Mononuclear cell (primary cell): ENCODE data around the gene SV2C. TPM values are rescaled to one million over a fixed set of nuclear protein-coding genes. Genes with fewer than 3 reads are reported as not detected.
"Not testable (repeated sequence)": the region's sequence is repeated elsewhere in the genome, so short reads cannot be mapped to it uniquely, and the experiment has no call there.

ENCODE experiments used
- H3K27me3 ChIP-seq: 2 replicates; pipeline ENCODE4 v1.6.0; 2011; ENCODE audit warnings: low read length, control low read depth; ENCODE audit not compliant: insufficient read depth
- H3K4me1 ChIP-seq: 2 replicates; pipeline ENCODE4 v1.5.1; 2011; ENCODE audit warnings: mild to moderate bottlenecking, low read length, control low read depth; ENCODE audit not compliant: insufficient read depth
- H3K4me3 ChIP-seq: 2 replicates; pipeline ENCODE4 v1.5.1; 2011; ENCODE audit warnings: mild to moderate bottlenecking, low read length, moderate library complexity
- H3K9me3 ChIP-seq: 2 replicates; pipeline ENCODE4 v1.5.1; 2011; ENCODE audit warnings: low read depth, mild to moderate bottlenecking, control low read depth, low read length
- total RNA-seq: library from RNA; depleted of rRNA; stranded (reverse); fragments of >200 nt; gene quantifications from one replicate; pipeline ENCODE4 v1.2.3, GENCODE V29; 2012

SV2C gene
- total RNA-seq, 1 donor, result under 0.01 TPM

- Histone ChIP-seq H3K9me3 (no peaks in the 10 kb centered on the region), H3K27me3 (no peaks in the 10 kb centered on the region), H3K4me3 (no peak overlapping the region), H3K4me1 (peaks cover 7% of the 10 kb centered on the region)
These were observed 268.4 kb downstream of the SV2C start for GRCh38 chr5:76351577-76351976.

- Histone ChIP-seq H3K4me1 (no peaks in the 10 kb centered on the region), H3K4me3 (no peak overlapping the region), H3K27me3 (no peaks in the 10 kb centered on the region), H3K9me3 (no peaks in the 10 kb centered on the region)
These were observed 273.7 kb downstream of the SV2C start for GRCh38 chr5:76356887-76357286.

- no peaks in the 10 kb centered on the region for H3K27me3 ChIP-seq
- no peaks in the 10 kb centered on the region for H3K9me3 ChIP-seq
- no peak overlapping the region for H3K4me3 ChIP-seq
- peaks cover 13% of the 10 kb centered on the region for H3K4me1 ChIP-seq
These were observed 280.4 kb downstream of the SV2C start for GRCh38 chr5:76363352-76364225.

- H3K27me3 ChIP-seq, result no peaks in the 10 kb centered on the region
- no peak overlapping the region for H3K4me3 ChIP-seq
- H3K4me1 ChIP-seq, result peaks cover 13% of the 10 kb centered on the region
- H3K9me3 ChIP-seq, result no peaks in the 10 kb centered on the region
These were observed 281.0 kb downstream of the SV2C start for GRCh38 chr5:76364226-76364589.

- Histone ChIP-seq H3K27me3 (no peaks in the 10 kb centered on the region), H3K9me3 (no peaks in the 10 kb centered on the region), H3K4me3 (no peak overlapping the region), H3K4me1 (peaks cover 13% of the 10 kb centered on the region)
These were observed 282.4 kb downstream of the SV2C start for GRCh38 chr5:76365561-76365960.

- no peaks in the 10 kb centered on the region for H3K9me3 ChIP-seq
- H3K4me3 ChIP-seq, result no peak overlapping the region
- peaks cover 13% of the 10 kb centered on the region for H3K4me1 ChIP-seq
- H3K27me3 ChIP-seq, result no peaks in the 10 kb centered on the region
These were observed 283.4 kb downstream of the SV2C start for GRCh38 chr5:76366596-76366995.

- no peaks in the 10 kb centered on the region for H3K9me3 ChIP-seq
- H3K27me3 ChIP-seq, result no peaks in the 10 kb centered on the region
- no peak overlapping the region for H3K4me3 ChIP-seq
- H3K4me1 ChIP-seq, result peaks cover 13% of the 10 kb centered on the region
These were observed 284.6 kb downstream of the SV2C start for GRCh38 chr5:76367623-76368371.

GRCh38 chr5:76368941-76369340 lies 285.8 kb downstream of the SV2C start:
- Histone ChIP-seq H3K27me3 (no peaks in the 10 kb centered on the region), H3K9me3 (no peaks in the 10 kb centered on the region), H3K4me3 (no peak overlapping the region), H3K4me1 (peaks cover 13% of the 10 kb centered on the region)

- peaks cover 13% of the 10 kb centered on the region for H3K4me1 ChIP-seq
- not testable (repeated sequence) for H3K9me3 ChIP-seq, H3K27me3 ChIP-seq, H3K4me3 ChIP-seq
These were observed 286.5 kb downstream of the SV2C start for GRCh38 chr5:76369668-76370067.

- H3K4me1 ChIP-seq, result no peaks in the 10 kb centered on the region
These were observed 288.8 kb downstream of the SV2C start for GRCh38 chr5:76371960-76372322.

GRCh38 chr5:76372323-76373054 lies 289.3 kb downstream of the SV2C start:
- Histone ChIP-seq H3K27me3 (no peaks in the 10 kb centered on the region), H3K4me3 (no peak overlapping the region), H3K4me1 (no peaks in the 10 kb centered on the region), H3K9me3 (no peaks in the 10 kb centered on the region)

More at GRCh38 chr5:76371960-76372322, 288.8 kb downstream of the SV2C start:
- H3K27me3 ChIP-seq, result no peaks in the 10 kb centered on the region
- no peak overlapping the region for H3K4me3 ChIP-seq
- H3K9me3 ChIP-seq, result no peaks in the 10 kb centered on the region

- H3K27me3 ChIP-seq, result no peaks in the 10 kb centered on the region
- H3K4me3 ChIP-seq, result no peak overlapping the region
- no peaks in the 10 kb centered on the region for H3K9me3 ChIP-seq
- H3K4me1 ChIP-seq, result peaks cover 7% of the 10 kb centered on the region
These were observed 293.1 kb downstream of the SV2C start for GRCh38 chr5:76376148-76376865.

- no peaks in the 10 kb centered on the region for H3K9me3 ChIP-seq
- H3K4me3 ChIP-seq, result no peak overlapping the region
- H3K4me1 ChIP-seq, result peaks cover 7% of the 10 kb centered on the region
- no peaks in the 10 kb centered on the region for H3K27me3 ChIP-seq
These were observed 293.7 kb downstream of the SV2C start for GRCh38 chr5:76376866-76377230.

GRCh38 chr5:76378355-76378754 lies 295.2 kb downstream of the SV2C start:
- H3K27me3 ChIP-seq, result no peaks in the 10 kb centered on the region
- H3K9me3 ChIP-seq, result no peaks in the 10 kb centered on the region
- peaks cover 7% of the 10 kb centered on the region for H3K4me1 ChIP-seq
- H3K4me3 ChIP-seq, result no peak overlapping the region

- no peaks in the 10 kb centered on the region for H3K27me3 ChIP-seq
- peaks cover 14% of the 10 kb centered on the region for H3K4me1 ChIP-seq
- no peak overlapping the region for H3K4me3 ChIP-seq
These were observed 296.1 kb downstream of the SV2C start for GRCh38 chr5:76379316-76379715.

More at GRCh38 chr5:76379316-76379715, 296.1 kb downstream of the SV2C start:
- no peaks in the 10 kb centered on the region for H3K9me3 ChIP-seq
